GM12891 (cell line): ENCODE results near the gene ATF7IP2.

ENCODE experiments used
- POLR2A ChIP-seq: IDR thresholded peaks from 2 replicates; pipeline ENCODE4 v1.6.1; 2011; ENCODE audit warnings: low read depth, low read length, control low read depth
- POLR2AphosphoS5 ChIP-seq: IDR thresholded peaks from 2 replicates; pipeline ENCODE4 v1.6.1; 2011; ENCODE audit warnings: low read depth, low read length, control low read depth
- TAF1 ChIP-seq: IDR thresholded peaks from 2 replicates; pipeline ENCODE4 v1.6.1; 2011; ENCODE audit warnings: low read depth, low read length, control low read depth

DNA sequence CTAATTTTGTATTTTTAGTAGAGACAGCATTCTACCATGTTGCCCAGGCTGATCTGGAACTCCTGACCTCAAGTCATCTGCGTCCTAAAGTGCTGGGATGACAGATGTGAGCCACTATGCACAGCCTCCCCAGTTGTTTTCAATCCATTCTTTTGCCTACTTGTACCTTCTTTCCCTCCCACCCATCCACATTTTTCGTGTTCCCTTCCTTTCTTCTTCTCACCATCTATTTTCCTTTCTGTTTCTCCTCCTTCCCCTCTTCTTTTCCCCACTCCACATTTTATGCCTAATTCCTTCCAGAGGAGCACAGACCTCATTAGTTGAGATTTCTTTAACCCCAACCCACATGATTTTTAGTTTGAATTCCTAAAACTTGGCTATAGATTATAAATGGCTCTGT is 94.3 kb downstream of the ATF7IP2 start:
- no peak for TF ChIP-seq POLR2AphosphoS5
- no peak for TF ChIP-seq TAF1
- TF ChIP-seq POLR2A, result no peak
